Activated CD8-positive, alpha-beta memory T cell treated with anti-CD3 and anti-CD28 coated beads, Interleukin-2, amount 50 U/mL, for 48 hours (primary cell): ENCODE data around the gene SSX7.
"Not testable (repeated sequence)": the region's sequence is repeated elsewhere in the genome, so short reads cannot be mapped to it uniquely, and the experiment has no call there.

ENCODE experiments used
- DNase-seq: peaks from one replicate; pipeline ENCODE4 v3.0.0-alpha.2; 2020

The SSX7 gene, protein sequence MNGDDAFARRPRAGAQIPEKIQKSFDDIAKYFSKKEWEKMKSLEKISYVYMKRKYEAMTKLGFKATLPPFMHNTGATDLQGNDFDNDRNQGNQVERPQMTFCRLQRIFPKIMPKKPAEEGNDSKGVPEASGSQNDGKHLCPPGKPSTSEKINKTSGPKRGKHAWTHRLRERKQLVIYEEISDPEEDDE

DNA sequence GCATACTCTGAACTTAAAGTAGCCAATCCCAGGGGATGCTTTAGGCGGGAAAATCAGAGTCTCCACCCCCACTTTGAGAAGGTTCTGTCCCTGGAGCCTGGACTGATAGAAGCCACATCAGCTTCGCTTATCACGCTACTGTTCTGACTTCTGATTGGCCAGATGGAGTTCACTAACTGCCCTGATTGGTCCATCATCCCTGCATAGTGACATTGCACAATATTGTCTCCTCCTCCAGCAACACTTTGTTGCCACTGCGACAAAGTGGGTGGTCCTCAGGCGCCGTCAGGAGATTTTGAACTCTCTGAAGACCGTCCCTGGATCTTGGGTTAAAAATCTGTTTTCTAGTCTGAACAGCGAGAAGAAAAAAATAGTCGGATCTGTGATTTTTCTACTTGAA, at the start of gene SSX7:
TSS of gene SSX7 (minus strand) at position 101 of the 400 bp plus-strand sequence. CDS start 1,428 bp downstream, outside the sequence.
- DNase-seq = not testable (repeated sequence)

DNA sequence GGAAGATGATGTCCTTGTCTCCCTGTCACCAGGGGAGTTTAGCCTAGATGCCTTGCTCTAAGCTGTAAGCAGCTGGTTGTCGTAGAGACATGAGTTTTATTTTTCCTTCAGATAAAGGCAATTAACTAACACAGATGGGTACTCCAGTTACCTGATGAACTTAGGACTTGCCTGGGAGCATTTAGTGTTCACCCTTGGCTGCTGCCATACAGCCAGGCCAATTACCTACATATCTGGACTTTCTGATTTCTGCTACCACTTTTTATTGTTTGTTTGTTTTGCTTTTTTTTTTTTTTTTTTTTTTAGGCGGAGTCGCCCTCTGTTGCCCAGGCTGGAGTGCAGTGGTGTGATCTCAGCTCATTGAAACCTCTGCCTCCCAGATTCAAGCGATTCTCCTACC, 37.3 kb upstream of the SSX7 start:
- not testable (repeated sequence) for DNase-seq

DNA sequence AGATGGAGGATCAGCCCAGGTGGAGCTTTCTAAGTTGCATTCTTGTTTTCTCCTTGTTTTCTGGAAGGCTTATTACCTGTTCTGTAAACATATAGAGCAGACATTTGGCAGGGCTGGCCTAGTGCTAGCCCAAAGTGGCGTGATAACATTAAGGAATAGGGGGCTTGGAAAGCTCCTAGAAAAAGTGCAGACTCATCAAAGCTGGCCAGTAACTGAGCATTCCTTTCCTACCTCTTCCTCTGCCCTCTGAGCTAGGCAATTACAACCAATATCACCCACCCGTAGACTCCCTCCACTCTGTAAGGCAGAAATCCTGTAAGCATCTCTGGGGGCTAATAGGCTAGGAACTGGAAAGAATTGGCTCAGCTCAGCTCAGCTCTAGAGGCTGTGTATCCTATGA, 7.5 kb upstream of the SSX7 start:
- not testable (repeated sequence) for DNase-seq

DNA sequence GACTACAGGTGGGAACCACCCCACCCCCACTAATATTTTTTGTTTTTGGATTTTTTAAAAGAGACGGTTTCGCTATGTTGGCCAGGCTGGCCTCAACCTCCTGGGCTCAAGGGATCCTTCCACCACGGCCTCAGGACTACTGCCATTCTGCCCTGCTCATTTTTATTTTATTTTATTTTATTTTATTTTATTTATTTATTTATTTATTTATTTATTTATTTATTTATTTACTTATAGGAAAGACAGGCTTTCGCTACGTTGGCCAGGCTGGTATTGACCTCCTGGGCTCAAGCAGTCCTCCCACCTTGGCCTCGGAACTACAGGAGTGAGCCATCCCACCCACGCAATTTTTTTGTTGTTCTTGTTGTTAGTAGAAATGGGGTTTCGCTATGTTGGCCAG, 775 bp upstream of the SSX7 start:
- DNase-seq = not testable (repeated sequence)

DNA sequence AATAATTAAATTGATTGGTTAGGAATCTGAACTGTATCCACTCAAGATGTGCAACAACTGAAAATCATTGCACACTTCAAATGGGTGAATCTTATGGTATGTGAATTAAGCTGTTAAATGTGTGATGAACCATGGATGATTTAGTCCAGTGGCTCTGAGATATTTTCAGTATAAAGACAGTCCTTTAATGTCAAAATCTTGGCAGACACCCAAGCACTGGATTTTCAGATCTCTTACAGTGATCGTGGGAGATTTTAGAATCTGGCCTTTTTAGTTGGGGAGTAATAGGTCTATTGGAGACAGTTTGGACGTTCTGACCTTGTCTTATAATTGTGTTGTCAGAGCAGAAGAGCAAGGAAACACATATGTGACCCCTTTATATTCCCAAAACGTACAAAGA, 4.0 kb downstream of the SSX7 start:
- DNase-seq = not testable (repeated sequence)

DNA sequence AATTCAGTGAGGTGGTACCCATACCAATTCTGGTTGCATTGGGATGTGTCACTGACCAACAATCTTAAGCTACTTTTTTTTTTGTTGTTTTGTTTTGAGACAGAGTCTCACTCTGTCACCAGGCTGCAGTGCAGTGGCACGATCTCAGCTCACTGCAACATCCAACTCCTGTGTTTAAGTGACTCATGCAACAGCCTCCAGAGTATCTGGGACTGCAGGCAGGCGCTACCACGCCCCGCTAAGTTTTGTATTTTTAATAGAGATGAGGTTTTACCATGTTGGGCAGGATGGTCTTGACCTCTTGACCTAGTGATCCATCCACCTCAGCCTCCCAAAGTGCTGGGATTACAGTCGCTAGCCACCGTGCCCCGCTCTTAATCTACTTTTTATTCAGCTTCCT, 5.7 kb downstream of the SSX7 start:
- not testable (repeated sequence) for DNase-seq

DNA sequence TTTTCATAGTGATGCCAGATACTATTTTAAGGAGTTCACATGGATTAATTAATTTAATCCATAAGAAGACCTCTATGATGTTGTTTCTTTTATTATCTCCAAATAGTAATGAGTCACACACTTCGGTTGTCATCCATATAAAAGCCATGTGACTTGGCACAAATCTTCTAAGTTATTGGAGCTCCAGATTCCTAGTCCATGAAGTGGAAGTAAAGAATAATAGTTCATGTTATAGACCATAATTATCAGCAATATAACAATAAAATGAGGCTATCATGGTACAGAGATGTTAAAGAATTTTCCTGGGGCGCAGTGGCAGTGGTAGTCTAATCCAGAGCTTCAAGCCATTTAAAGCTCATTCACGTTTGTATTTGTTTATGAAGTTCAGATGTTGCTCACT, 26.2 kb downstream of the SSX7 start:
- DNase-seq = not testable (repeated sequence)

DNA sequence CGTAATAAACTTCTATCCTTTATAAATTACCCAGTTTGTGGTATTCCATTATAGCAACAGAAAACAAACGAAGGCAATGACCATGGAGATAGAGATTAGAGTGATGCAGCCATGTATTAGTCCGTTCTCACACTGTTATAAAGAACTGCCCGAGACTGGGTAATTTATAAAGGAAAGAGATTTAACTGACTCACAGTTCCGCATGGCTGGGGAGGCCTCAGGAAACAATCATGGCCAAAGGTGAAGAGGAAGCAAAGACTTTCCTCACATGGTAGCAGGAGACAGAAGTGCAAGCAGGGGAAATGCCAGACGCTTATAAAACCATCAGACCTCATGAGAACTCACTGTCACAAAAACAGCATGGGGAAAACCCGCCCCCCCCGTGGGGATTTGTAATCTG, 34.0 kb downstream of the SSX7 start:
- DNase-seq = not testable (repeated sequence)

DNA sequence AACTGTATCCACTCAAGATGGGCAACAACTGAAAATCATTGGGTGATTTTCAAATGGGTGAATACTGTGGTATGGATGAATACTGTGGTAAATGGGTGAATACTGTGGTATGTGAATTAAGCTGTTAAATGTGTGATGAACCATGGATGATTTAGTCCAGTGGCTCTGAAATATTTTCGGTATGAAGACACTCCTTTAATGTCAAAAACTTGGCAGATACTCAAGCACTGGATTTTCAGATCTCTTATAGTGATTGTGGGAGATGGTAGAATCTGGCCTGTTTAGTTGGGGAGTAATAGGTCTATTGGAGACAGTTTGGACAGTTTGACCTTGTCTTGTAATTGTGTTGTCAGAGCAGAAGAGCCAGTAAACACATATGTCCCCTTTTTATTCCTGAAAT, 45.7 kb downstream of the SSX7 start:
- DNase-seq = no peak

DNA sequence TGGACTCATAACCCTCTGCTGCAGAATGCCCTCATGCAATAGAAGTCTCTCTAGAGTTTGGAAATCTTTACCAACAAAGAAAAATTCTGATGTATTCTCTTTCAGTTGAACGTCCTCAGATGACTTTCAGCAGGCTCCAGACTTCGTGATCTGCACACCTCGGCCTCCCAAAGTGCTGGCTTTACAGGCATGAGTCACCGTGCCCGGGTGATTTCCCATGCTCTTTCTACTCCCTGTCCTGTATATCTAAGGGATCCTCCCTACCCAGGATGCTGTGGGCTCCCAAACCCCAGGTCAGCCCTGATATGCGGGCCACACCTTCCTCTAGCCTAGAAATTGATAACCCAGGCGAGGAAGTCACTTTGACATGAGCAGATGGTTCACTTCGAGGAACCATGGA, 51.5 kb downstream of the SSX7 start:
- DNase-seq = not testable (repeated sequence)

DNA sequence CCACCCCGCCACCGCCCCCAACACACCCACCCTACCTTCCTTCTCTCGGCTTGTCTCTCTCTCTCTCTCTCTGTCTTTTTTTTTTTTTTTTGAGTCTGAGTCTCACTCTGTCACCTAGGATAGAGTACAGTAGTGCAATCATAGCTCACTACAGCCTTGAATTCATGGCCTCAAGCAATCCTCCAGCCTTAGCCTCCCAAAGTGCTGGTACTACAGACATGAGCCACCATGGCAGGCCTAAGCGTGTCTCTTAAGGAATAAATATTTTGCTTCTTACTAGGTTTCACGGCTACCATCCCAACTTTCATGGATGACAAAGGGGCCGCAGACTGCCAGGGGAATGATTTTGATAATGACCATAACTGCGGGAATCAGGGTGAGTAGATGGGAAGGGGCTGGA, 55.8 kb downstream of the SSX7 start:
- DNase-seq = no peak

DNA sequence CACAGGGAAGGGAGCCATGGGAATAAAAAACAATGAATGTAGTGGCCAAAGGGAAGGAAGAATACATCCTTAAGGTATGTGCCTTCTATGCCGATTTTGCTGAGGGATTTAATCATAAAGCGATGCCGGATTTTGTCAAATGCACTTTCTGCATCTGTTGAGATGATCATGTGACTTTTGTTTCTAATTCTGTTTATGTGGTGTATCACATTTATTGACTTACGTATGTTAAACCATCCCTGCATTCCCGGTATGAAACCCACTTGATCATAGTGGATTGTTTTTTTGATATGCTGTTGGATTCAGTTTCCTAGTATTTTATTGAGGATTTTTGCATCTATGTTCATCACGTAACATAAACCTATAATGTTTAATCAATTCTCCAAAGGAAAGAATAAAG, 60.0 kb downstream of the SSX7 start:
- DNase-seq = no peak
